Natural killer cell (primary cell): Measurements from ENCODE around the gene SLC35B2. TPM values are rescaled to one million over a fixed set of nuclear protein-coding genes. Genes with fewer than 3 reads are reported as not detected.

ENCODE experiments used
- ATAC-seq, 3 donors: fragments of 150-1000 bp in 2 of 3; fragments of 200-7000 bp in 1 of 3; cut with Tn5 transposase; 1 replicate in 1 of 3; 2 replicates in 2 of 3; pipeline ENCODE4 v1.10.0; 2021; ENCODE audit warnings: mild to moderate bottlenecking in 2 of 3, moderate library complexity in 2 of 3
- DNase-seq, 2 donors: peaks; one replicate each; pipeline versions ENCODE4 v3.0.0 to v3.0.0-alpha.2; 2013 to 2021; ENCODE audit warnings: mixed read lengths in 1 of 2
- H3K27ac ChIP-seq: one replicate; pipeline ENCODE4 v1.5.1; 2013; ENCODE audit warnings: mild to moderate bottlenecking, low read length
- H3K27me3 ChIP-seq: one replicate; pipeline ENCODE4 v1.6.1; 2013; ENCODE audit warnings: low read length; ENCODE audit not compliant: control insufficient read depth, insufficient read depth
- H3K36me3 ChIP-seq: one replicate; pipeline ENCODE4 v1.6.1; 2013; ENCODE audit warnings: low read length; ENCODE audit not compliant: control insufficient read depth, insufficient read depth
- H3K4me1 ChIP-seq: one replicate; pipeline ENCODE4 v1.6.1; 2013; ENCODE audit warnings: low read length; ENCODE audit not compliant: control insufficient read depth, insufficient read depth
- H3K4me3 ChIP-seq: one replicate; pipeline ENCODE4 v1.5.1; 2013; ENCODE audit warnings: low read length
- H3K9me3 ChIP-seq: one replicate; pipeline ENCODE4 v1.6.1; 2013; ENCODE audit warnings: low read length; ENCODE audit not compliant: control insufficient read depth, insufficient read depth
- H3K27ac Mint-ChIP-seq, 2 donors: one replicate each; pipeline ENCODE4 v1.8.0; 2022; ENCODE audit warnings: mild to moderate bottlenecking in 2 of 2, mixed read lengths in 2 of 2, moderate library complexity in 1 of 2
- H3K27me3 Mint-ChIP-seq, 2 donors: one replicate each; pipeline ENCODE4 v1.8.0; 2022; ENCODE audit warnings: low read depth in 2 of 2, mixed read lengths in 2 of 2
- H3K36me3 Mint-ChIP-seq: one replicate; pipeline ENCODE4 v1.8.0; 2022; ENCODE audit warnings: mixed read lengths
- H3K4me1 Mint-ChIP-seq, 2 donors: one replicate each; pipeline ENCODE4 v1.8.0; 2022; ENCODE audit warnings: mixed read lengths in 2 of 2
- H3K4me3 Mint-ChIP-seq: one replicate; pipeline ENCODE4 v1.8.0; 2022; ENCODE audit warnings: mild to moderate bottlenecking, moderate library complexity, mixed read lengths
- H3K9me3 Mint-ChIP-seq, 2 donors: one replicate each; pipeline ENCODE4 v1.8.0; 2022; ENCODE audit warnings: mixed read lengths in 2 of 2
- CTCF ChIP-seq: fragments of 200-600 bp; IDR thresholded peaks from one replicate; pipeline ENCODE4 v1.8.0; 2022; ENCODE audit warnings: antibody characterized with exemption
- WGBS: methylation state at CpG from one replicate; pipeline ENCODE4 v1.1.7; 2013; ENCODE audit warnings: missing lambda C conversion rate; ENCODE audit not compliant: insufficient coverage; 5-methylcytosine and 5-hydroxymethylcytosine counted together
- intact Hi-C: fragments of 100-400 bp; cut with micrococcal nuclease; formaldehyde crosslinking; loops from one replicate; pipeline ENCODE4 v1.14.2; 2022
- total RNA-seq, 4 donors: library from RNA; stranded (reverse); fragments of 120-200 nt in 1 of 4; gene quantifications; one replicate each; pipeline versions ENCODE4 v1.2.3 to v1.2.4, GENCODE V29; 2013 to 2022

The SLC35B2 gene
- total RNA-seq, 3 donors from 2014 or later (not counting 1 experiment from before 2014, with no cell fraction given): 20.9 to 27.7 (median 26.8) TPM

GRCh38 chr6:44237813-44238433 lies 19.4 kb downstream of the SLC35B2 start:
- Histone ChIP-seq H3K27me3 (no peaks in the 10 kb centered on the region), H3K4me1 (peaks cover 20% of the 10 kb centered on the region), H3K27ac (peak overlapping the region; percentile 98), H3K36me3 (no peaks in the 10 kb centered on the region), H3K9me3 (no peaks in the 10 kb centered on the region), H3K4me3 (peak overlapping the region; percentile 85)
- Mint-ChIP-seq H3K4me1 (peaks cover 8 to 16% of the 10 kb centered on the region in 2 donors), H3K9me3 (no peaks in the 10 kb centered on the region), H3K27ac (peak overlapping the region; percentile 88 to 98), H3K36me3 (no peaks in the 10 kb centered on the region), H3K4me3 (peak overlapping the region; percentile 87), H3K27me3 (no peaks in the 10 kb centered on the region)
- DNase-seq (peak; percentile 84 to 89), ATAC-seq (peak; percentile 79 to 95 (median 90))
- 3% methylated on average over 42 of the region's 42 CpGs for WGBS
- TF ChIP-seq CTCF: peak; percentile 98
- intact Hi-C loops: loop anchor here (1.0 kb wide), 4 partner anchors 9 to 142 kb away; partner anchors contain the start of gene HSP90AB1

DNA sequence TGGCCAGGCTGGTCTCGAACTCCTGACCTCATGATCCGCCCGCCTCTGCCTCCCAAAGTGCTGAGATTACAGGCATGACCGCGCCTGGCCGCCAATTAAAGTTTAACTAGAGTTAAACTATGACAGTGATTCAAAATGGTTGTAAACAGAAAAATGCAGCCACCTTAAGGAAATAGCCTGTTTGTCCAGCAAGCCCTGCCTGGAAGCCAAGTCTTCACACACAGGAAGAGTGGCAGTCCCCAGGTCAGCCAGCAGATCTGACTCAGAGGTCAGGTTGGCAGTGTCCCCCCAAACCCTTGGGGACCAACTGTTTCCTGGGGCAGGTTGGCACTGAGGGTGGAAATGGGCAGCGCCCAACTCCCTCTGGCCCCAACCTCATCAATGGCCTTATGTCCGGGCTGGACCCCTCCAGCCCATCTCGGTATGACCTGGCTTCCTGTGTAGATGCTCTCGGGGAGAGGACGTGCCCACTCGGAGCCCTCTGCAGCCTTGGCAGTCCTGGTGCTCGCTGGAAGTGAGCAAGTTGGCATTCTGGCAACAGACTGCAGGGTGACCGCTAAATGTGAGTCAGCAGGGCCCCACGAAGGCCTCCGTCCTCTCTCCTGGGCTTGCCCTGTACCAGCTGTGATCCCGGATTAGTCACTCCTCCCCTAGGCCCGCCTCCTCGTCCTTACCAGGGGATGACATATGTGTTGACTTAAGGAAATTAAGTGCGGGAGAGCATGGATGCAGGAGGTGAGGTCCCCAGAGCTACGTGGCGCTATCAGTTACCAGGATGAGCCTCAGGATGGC lies 20.1 kb downstream of the SLC35B2 start:
- no peak for TF ChIP-seq CTCF
- Histone ChIP-seq H3K9me3 (no peaks in the 10 kb centered on the region), H3K27me3 (no peaks in the 10 kb centered on the region), H3K36me3 (no peaks in the 10 kb centered on the region), H3K4me1 (peaks cover 20% of the 10 kb centered on the region), H3K27ac (peak overlapping the region; percentile 98), H3K4me3 (peak overlapping the region; percentile 85)
- WGBS: 36% methylated on average over 20 of the region's 22 CpGs
- peak overlapping the region; percentile 88 to 98 for H3K27ac Mint-ChIP-seq
- peak overlapping the region; percentile 87 for H3K4me3 Mint-ChIP-seq
- peaks cover 8 to 16% of the 10 kb centered on the region in 2 donors for H3K4me1 Mint-ChIP-seq
- no peaks in the 10 kb centered on the region for H3K9me3 Mint-ChIP-seq
- DNase-seq (peak; percentile 78 to 79), ATAC-seq (peak; percentile 87 to 93 (median 90))
- H3K36me3 Mint-ChIP-seq: no peaks in the 10 kb centered on the region
- H3K27me3 Mint-ChIP-seq: no peaks in the 10 kb centered on the region
- intact Hi-C loops: loop anchor here (1.0 kb wide), 3 partner anchors 10 to 141 kb away; partner anchors contain the start of gene HSP90AB1

- TF ChIP-seq CTCF: no peak
- no peaks in the 10 kb centered on the region for H3K36me3 Mint-ChIP-seq
- H3K27ac Mint-ChIP-seq: no peak overlapping the region
- H3K9me3 Mint-ChIP-seq: no peaks in the 10 kb centered on the region
- peaks cover 8 to 16% of the 10 kb centered on the region in 2 donors for H3K4me1 Mint-ChIP-seq
- H3K4me3 Mint-ChIP-seq: peak overlapping the region; percentile 21
- intact Hi-C loops: no loop called here
- peaks cover 20% of the 10 kb centered on the region for H3K4me1 ChIP-seq
- H3K27ac ChIP-seq: no peak overlapping the region
- DNase-seq (no peak), ATAC-seq (no peak)
- H3K27me3 ChIP-seq: no peaks in the 10 kb centered on the region
- WGBS: 94% methylated on average over 5 of the region's 6 CpGs
- no peaks in the 10 kb centered on the region for H3K27me3 Mint-ChIP-seq
- no peak overlapping the region for H3K4me3 ChIP-seq
- H3K36me3 ChIP-seq: no peaks in the 10 kb centered on the region
- no peaks in the 10 kb centered on the region for H3K9me3 ChIP-seq
Observed at GRCh38 chr6:44235891-44236516, 21.3 kb downstream of the SLC35B2 start.
